ENCODE data around the gene ANKS1B. TPM values are rescaled to one million over a fixed set of nuclear protein-coding genes. Genes with fewer than 3 reads are reported as not detected.

The ANKS1B gene
- total RNA-seq, 4 donors from 2014 or later: 16.6 to 62.6 (median 40.2) TPM

DNA sequence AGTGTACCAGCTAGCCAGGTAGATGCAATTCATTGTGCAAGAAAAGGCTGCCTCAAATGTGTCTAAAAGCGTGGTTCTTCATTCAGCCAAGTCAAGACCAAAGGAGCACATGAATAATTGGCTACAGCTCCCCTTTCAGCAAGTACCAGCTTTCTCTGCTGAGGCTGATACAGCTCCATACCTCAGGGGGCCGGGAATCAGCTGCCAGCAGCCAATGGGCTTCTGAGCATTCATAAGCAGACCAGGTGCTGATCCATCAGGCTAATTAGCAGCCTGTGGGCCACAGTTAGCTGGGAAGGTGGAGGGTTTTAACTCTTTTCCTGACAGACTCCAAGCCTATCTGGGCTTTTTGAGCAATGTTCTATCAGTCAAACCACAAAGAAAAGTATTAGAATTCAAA, 1075.0 kb downstream of the ANKS1B start:
- intact Hi-C loops (cut with DNase I; ENCODE audit: low total_unique reads): no loop called here

DNA sequence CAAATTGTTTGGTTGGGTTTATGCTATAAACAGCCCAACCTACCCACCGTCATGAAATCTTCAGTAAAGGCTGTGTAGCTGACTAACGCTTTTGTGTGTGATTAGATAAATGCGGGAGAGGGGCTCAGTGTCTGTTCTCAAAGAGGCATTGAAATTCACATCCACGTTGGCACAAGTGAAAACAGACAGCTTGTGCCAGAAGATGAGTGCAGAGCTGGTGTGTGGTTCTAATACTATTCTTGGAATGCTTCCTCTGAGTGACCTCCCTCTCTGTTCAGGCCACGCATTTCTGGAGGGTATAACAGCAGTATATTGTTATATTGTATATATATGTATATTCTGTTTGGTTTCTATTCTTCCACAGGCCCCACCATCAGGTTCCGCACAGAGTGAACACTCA, 1075.9 kb downstream of the ANKS1B start:
- no peak for TF ChIP-seq POLR2A (IDR thresholded peaks at IDR 0.05)
- TF ChIP-seq, protein P1, sequence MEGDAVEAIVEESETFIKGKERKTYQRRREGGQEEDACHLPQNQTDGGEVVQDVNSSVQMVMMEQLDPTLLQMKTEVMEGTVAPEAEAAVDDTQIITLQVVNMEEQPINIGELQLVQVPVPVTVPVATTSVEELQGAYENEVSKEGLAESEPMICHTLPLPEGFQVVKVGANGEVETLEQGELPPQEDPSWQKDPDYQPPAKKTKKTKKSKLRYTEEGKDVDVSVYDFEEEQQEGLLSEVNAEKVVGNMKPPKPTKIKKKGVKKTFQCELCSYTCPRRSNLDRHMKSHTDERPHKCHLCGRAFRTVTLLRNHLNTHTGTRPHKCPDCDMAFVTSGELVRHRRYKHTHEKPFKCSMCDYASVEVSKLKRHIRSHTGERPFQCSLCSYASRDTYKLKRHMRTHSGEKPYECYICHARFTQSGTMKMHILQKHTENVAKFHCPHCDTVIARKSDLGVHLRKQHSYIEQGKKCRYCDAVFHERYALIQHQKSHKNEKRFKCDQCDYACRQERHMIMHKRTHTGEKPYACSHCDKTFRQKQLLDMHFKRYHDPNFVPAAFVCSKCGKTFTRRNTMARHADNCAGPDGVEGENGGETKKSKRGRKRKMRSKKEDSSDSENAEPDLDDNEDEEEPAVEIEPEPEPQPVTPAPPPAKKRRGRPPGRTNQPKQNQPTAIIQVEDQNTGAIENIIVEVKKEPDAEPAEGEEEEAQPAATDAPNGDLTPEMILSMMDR (IDR thresholded peaks at IDR 0.05): no peak
- Histone ChIP-seq H3K27me3 (no peaks in the 10 kb centered on the region), H3K4me3 (no peak overlapping the region), H3K36me3 (no peaks in the 10 kb centered on the region), H3K4me1 (no peaks in the 10 kb centered on the region), H3K27ac (no peak overlapping the region), H3K9me3 (no peaks in the 10 kb centered on the region)
- DNase-seq: no peak
- intact Hi-C loops (cut with DNase I; ENCODE audit: low total_unique reads): no loop called here

More for the DNA sequence above, 1075.0 kb downstream of the ANKS1B start:
- no peak for DNase-seq
- Histone ChIP-seq H3K36me3 (no peaks in the 10 kb centered on the region), H3K9me3 (no peaks in the 10 kb centered on the region), H3K27me3 (no peaks in the 10 kb centered on the region), H3K4me1 (no peaks in the 10 kb centered on the region), H3K4me3 (no peak overlapping the region), H3K27ac (no peak overlapping the region)
- TF ChIP-seq, protein P1 (IDR thresholded peaks at IDR 0.05): no peak
- TF ChIP-seq POLR2A (IDR thresholded peaks at IDR 0.05): no peak

DNA sequence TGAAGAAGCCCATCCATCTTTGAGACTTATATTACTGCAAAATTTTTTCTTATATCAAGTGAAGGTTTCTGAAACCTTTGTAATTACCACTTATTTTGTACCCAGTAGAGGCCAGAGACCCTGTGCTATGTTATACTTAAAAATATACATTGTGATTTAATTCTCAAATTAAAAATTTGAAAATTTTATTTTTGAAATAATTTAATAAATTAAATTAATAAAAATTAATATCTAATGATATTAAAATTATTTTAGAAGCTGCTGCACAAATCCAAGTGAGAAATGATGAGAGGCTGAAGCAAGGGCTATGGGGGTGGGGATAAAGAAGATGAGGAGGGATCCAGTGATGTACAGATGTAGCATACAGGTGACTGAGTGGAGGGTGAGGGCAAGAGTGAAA, 1080.9 kb downstream of the ANKS1B start:
- intact Hi-C loops (cut with DNase I; ENCODE audit: low total_unique reads): no loop called here
- Histone ChIP-seq H3K36me3 (no peaks in the 10 kb centered on the region), H3K27ac (no peak overlapping the region), H3K27me3 (no peaks in the 10 kb centered on the region), H3K4me3 (no peak overlapping the region), H3K9me3 (no peaks in the 10 kb centered on the region), H3K4me1 (no peaks in the 10 kb centered on the region)
- TF ChIP-seq POLR2A (IDR thresholded peaks at IDR 0.05): no peak
- TF ChIP-seq, protein P1 (IDR thresholded peaks at IDR 0.05): no peak
- DNase-seq: no peak

GRCh38 chr12:98901189-98901588, 1083.5 kb downstream of the ANKS1B start:
- Histone ChIP-seq H3K27me3 (no peaks in the 10 kb centered on the region), H3K4me3 (no peak overlapping the region), H3K27ac (no peak overlapping the region), H3K36me3 (no peaks in the 10 kb centered on the region), H3K9me3 (no peaks in the 10 kb centered on the region), H3K4me1 (no peaks in the 10 kb centered on the region)
- intact Hi-C loops (cut with DNase I; ENCODE audit: low total_unique reads): no loop called here
- TF ChIP-seq, protein P1 (IDR thresholded peaks at IDR 0.05): no peak
- TF ChIP-seq POLR2A (IDR thresholded peaks at IDR 0.05): no peak
- DNase-seq: no peak

DNA sequence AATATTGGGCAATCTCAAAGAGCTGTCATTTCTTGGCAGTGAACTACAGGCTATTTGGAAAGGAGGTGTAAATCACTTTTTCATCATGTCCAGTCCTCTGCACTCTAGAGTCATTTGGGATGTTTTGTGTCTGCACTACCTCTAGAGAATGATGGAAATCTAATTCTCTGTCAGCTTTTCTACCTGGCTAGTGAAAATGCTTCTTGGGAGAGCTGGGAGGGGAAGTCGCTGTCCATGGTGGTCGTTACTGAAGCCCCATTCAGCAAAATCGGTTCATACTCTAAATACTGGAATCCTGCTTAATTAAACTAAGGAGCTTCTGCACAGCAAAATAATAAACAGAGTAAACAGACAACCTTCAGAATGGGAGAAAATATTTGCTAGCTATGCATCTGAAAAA, 1087.8 kb downstream of the ANKS1B start:
- Histone ChIP-seq H3K27ac (no peak overlapping the region), H3K4me1 (peaks cover 0 to 4% of the 10 kb centered on the region in 2 donors), H3K36me3 (no peaks in the 10 kb centered on the region), H3K9me3 (no peaks in the 10 kb centered on the region), H3K4me3 (no peak overlapping the region), H3K27me3 (peaks cover 0 to 15% of the 10 kb centered on the region in 2 donors)
- no peak for TF ChIP-seq POLR2A (IDR thresholded peaks at IDR 0.05)
- TF ChIP-seq, protein P1 (IDR thresholded peaks at IDR 0.05): no peak
- no peak for DNase-seq
- intact Hi-C loops (cut with DNase I; ENCODE audit: low total_unique reads): no loop called here
